LNCAP (cell line): ENCODE measurements around the gene ANP32E.

Experiments used
- TF ChIP-seq, protein P1 (sequence below): fragments of 450-650 bp; IDR thresholded peaks from 2 replicates; pipeline ENCODE4 v1.5.1; 2017; ENCODE audit warnings: mild to moderate bottlenecking

ANP32E gene

DNA sequence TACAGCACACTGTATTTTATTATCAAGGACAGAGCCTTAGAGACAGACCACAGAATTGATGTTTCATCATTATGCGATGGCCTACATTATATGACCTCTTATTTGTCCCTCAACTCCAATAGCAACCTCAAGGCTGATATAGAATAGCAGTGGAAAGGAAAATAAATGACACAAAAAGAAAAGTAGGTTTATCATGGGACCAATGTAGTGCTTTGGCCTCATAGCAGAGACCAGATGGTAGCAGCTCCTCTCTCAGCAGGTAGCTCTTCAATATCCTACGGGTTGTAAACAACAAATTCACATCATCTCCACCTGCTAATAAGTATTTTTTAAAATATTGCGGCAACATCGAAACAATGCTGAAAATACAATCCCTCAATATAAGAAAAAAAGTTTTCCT lies 25.2 kb downstream of the ANP32E start:
- TF ChIP-seq, protein P1, sequence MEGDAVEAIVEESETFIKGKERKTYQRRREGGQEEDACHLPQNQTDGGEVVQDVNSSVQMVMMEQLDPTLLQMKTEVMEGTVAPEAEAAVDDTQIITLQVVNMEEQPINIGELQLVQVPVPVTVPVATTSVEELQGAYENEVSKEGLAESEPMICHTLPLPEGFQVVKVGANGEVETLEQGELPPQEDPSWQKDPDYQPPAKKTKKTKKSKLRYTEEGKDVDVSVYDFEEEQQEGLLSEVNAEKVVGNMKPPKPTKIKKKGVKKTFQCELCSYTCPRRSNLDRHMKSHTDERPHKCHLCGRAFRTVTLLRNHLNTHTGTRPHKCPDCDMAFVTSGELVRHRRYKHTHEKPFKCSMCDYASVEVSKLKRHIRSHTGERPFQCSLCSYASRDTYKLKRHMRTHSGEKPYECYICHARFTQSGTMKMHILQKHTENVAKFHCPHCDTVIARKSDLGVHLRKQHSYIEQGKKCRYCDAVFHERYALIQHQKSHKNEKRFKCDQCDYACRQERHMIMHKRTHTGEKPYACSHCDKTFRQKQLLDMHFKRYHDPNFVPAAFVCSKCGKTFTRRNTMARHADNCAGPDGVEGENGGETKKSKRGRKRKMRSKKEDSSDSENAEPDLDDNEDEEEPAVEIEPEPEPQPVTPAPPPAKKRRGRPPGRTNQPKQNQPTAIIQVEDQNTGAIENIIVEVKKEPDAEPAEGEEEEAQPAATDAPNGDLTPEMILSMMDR: no peak

DNA sequence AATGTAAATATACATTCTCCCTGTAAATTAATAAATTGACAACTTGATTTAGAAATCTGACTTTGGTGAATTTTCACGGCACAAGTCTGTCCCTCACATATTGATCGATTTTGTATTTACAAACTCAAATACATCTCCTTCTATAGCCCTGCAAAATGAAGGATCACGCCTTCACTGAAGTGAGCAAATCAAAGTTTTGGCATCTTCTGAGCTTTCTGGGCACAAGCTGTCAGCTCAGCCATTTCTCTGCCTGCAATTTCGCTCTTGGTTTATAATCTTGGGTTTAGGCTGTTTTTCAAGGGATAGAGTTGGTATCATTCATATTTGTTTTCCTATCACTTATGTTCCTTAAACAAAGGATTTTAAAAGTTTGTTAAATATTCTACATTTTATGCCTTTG lies 25.8 kb downstream of the ANP32E start:
- TF ChIP-seq, protein P1: no peak

DNA sequence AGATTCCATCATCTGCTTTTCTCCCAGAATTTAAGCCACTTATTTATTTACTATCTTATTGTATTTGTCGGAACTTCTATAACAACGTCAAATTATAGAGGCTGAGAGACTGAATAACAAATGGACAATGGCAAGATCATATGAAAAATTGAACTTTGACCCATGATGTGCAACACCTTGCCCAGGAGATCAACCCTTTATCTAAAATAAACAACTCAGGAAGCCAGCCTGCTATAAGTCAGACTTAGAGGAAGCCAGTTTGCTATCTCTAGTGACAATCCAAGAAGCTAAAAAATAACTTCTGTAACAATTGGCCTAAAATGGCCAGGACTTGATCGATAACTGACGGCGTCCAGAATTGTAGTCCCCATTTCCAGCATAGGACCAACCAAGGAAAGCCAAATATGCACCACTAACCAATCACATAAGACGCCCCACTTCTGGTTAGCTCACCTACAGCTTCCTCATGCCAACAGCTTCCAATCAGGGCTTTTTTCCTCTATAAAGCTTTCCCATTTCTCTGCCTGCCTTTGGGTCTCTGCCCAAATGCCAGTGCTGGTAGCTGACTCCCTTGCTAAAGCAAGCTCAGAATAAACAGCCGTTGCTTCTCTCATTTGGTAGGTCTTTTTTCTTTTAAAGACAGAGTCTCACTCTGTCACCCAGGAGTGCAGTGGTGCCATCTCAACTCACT lies 28.5 kb downstream of the ANP32E start:
- TF ChIP-seq, protein P1: no peak

DNA sequence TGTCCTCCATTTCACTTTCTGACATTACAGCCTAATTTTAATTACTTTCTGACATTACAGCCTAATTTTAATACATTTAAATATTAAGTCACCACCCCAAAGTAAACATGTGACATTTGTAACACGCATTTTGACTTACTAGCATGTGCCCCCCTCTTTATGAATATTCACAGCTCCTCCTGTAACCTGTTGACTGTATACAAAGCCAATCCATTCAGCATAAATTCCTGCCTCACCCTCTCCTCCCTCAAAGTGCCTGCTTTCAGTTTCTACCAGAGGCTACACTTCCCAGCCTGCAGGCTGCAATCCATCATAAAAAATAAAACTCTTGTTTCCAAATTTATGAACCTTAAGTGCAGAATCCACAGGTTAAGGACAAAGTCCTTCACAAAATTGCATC lies 39.5 kb downstream of the ANP32E start:
- TF ChIP-seq, protein P1: no peak

DNA sequence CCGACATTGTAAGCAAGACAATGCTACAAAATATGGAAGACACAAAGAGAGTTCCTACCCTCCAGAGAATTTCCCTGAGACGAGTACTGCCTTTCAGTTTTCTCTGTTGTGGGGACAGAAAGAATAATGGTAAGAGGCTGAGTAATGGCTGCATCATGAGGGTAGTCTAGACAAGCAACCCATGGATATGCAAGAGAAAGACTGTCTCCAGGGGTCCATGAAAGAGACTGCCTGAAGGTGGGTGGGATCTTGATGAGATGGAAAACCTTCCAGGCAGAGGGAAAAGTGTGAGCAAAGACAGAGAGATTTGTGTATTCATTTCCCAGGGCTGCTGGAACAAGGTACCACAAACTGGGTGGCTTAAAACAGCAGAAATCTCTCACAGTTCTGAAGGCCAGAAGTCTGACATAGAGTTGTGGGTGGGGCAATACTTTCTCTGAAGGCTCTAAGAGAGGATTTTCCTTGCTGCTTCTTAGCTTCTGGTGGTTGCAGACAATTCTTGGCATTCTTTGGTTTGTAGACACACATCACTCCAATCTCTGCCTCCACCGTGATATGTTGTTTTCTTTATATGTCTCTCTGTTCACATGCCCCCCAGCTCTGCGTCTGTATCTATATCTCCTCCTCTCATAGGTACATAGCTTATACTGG lies 41.4 kb downstream of the ANP32E start:
- TF ChIP-seq, protein P1: no peak

DNA sequence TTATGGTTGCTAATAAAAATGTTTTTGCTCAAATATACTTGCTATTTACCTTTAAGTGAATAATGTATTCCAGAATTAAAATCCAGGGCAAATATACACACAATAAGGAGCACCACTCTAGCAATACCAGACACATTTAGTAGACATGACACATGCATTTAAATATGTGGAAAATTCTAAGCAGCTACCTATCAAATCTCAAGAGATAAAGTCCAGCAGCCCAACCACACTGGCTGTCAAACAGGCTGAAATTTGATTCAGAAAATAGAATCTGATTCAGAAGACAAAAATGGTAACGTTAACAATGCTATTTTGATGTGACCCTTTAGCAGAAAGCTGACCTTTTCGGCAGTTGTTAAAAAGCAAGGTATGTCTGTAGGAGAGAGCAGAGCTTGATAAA lies 43.9 kb downstream of the ANP32E start:
- TF ChIP-seq, protein P1: no peak

DNA sequence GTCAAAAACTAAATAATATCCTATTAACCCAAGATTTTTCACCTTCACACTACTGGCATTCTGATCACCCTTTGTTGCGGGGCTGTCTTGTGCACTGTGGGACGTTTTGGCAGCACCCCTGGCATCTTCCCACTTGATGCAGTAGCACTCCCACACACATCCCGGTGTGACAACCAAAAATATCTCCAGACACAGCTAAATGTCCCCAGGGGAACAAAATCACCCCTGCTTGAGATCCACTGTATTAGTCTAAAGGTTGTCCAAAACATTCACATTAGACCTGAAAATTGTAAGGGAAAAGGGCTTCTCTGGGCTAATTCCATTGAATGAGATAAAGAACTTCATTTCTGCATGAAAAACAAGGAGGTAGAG lies 48.4 kb downstream of the ANP32E start:
- TF ChIP-seq, protein P1: peak; percentile 36; the same call in 1 of the 2 replicates
